K562 (cell line): Measurements from ENCODE around the gene SLC15A3. TPM values are rescaled to one million over a fixed set of nuclear protein-coding genes. Genes with fewer than 3 reads are reported as not detected.

Experiments
- C11orf30 ChIP-seq: fragments of 450-650 bp; IDR thresholded peaks from 2 replicates; pipeline ENCODE4 v1.6.1; 2016; ENCODE audit warnings: low read depth, mild to moderate bottlenecking
- DPF2 ChIP-seq: fragments of 450-650 bp; IDR thresholded peaks from 2 replicates; pipeline ENCODE4 v1.6.1; 2016
- PHTF2 ChIP-seq: fragments of 250-450 bp; sonication (Bioruptor Pico); IDR thresholded peaks from 2 replicates; pipeline ENCODE4 v1.5.0; 2021; ENCODE audit warnings: mild to moderate bottlenecking
- ZBTB8A ChIP-seq: fragments of 450-650 bp; IDR thresholded peaks from 2 replicates; pipeline ENCODE4 v1.6.1; 2018; ENCODE audit warnings: mild to moderate bottlenecking, moderate library complexity; ENCODE audit not compliant: partially characterized antibody
- ZNF561 ChIP-seq: fragments of 450-650 bp; formaldehyde crosslinking; conservative IDR thresholded peaks from 2 replicates; pipeline ENCODE4 v1.4.0; 2020; ENCODE audit warnings: mild to moderate bottlenecking, moderate library complexity
- polyA plus RNA-seq, 8 experiments: library from polyadenylated mRNA; depleted of rRNA in 4 of 8; stranded (reverse) in 5 of 8; unstranded in 3 of 8; fragments of >200 nt; fragmentation: Nextera tagmentation in 2 of 8; fragmentation: Illumina TruSeq in 1 of 8; extraction: Ambion mirVana in 2 of 8; extraction: Trizol in 1 of 8; gene quantifications; 2 replicates each; pipeline versions ENCODE4 v1.2.1 to v1.2.3, GENCODE V29; 2011 to 2014; ENCODE audit warnings: inconsistent platforms in 1 of 8, missing spikeins in 1 of 8
- total RNA-seq, 7 experiments: library from RNA; depleted of rRNA in 6 of 7; stranded (reverse); fragments of >200 nt in 6 of 7; fragmentation: Illumina TruSeq in 2 of 7; extraction: Trizol in 2 of 7; gene quantifications; 2 replicates each; pipeline versions ENCODE4 v1.2.1 to v1.2.3, GENCODE V29; 2011 to 2021; ENCODE audit warnings: low replicate concordance in 1 of 7
- TF ChIP-seq, protein P1 (sequence below), 2 experiments: fragments of 450-650 bp; IDR thresholded peaks; 2 replicates each; pipeline ENCODE4 v1.6.1; 2016; ENCODE audit warnings: mild to moderate bottlenecking in 2 of 2, borderline replicate concordance in 1 of 2, low read depth in 1 of 2, moderate library complexity in 1 of 2
- TF ChIP-seq, protein P2 (sequence below): fragments of 450-650 bp; IDR thresholded peaks from 2 replicates; pipeline ENCODE4 v1.6.1; 2018; ENCODE audit not compliant: partially characterized antibody
- TF ChIP-seq, protein P3 (sequence below): sonication (generic); formaldehyde crosslinking; IDR thresholded peaks from 2 replicates; pipeline ENCODE4 v1.8.0; 2023; ENCODE audit warnings: missing genetic modification reagents, mild to moderate bottlenecking, borderline replicate concordance

The SLC15A3 gene
- total and polyA plus RNA-seq, 9 of the 15 experiments (the other 6 are each of a cell fraction or from before 2014, with no cell fraction given), result 0.07 to 0.27 TPM; not detected in 7

DNA sequence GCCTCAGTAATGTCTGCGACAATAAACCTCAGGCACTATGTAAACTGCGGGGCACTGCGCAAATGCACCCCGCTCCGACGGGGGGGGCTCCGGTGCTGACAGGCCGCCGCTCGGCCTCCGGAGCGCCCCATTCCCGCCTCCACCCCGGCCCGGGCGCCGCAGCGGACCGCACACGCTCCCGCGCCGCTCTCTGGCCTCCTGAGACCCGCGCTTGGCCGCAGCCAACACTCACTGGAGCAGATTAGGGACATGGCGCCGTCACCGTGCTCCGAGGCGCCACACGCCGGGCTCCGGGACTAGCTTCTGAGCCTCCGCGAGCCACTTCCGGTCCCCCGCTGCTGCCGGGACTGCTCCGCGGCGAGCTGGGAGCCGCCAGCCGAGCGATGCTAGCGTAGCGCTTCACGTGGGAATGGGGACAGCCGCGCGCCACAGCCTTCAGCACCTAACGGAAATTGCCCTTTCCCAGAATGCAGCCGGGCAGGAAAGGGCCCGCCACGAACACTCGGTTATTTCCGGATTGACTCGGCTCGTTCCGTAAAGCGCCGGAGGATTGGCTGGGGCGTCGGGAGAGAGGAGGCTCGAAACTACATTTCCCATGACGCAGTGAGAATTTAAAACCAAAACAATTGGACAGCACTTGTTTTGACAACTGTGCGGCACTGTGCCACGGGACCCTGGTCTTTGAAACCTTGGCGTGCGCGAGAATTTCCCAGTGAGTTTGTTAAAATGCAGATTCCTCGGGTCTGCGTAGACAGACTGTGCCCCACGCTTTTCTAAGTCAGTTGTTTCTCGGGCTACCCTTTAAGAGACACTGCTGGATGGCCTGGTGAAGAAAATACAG is 45.6 kb downstream of the SLC15A3 start, which contains the start of gene PRPF19 (continued):
- TF ChIP-seq, protein P1, sequence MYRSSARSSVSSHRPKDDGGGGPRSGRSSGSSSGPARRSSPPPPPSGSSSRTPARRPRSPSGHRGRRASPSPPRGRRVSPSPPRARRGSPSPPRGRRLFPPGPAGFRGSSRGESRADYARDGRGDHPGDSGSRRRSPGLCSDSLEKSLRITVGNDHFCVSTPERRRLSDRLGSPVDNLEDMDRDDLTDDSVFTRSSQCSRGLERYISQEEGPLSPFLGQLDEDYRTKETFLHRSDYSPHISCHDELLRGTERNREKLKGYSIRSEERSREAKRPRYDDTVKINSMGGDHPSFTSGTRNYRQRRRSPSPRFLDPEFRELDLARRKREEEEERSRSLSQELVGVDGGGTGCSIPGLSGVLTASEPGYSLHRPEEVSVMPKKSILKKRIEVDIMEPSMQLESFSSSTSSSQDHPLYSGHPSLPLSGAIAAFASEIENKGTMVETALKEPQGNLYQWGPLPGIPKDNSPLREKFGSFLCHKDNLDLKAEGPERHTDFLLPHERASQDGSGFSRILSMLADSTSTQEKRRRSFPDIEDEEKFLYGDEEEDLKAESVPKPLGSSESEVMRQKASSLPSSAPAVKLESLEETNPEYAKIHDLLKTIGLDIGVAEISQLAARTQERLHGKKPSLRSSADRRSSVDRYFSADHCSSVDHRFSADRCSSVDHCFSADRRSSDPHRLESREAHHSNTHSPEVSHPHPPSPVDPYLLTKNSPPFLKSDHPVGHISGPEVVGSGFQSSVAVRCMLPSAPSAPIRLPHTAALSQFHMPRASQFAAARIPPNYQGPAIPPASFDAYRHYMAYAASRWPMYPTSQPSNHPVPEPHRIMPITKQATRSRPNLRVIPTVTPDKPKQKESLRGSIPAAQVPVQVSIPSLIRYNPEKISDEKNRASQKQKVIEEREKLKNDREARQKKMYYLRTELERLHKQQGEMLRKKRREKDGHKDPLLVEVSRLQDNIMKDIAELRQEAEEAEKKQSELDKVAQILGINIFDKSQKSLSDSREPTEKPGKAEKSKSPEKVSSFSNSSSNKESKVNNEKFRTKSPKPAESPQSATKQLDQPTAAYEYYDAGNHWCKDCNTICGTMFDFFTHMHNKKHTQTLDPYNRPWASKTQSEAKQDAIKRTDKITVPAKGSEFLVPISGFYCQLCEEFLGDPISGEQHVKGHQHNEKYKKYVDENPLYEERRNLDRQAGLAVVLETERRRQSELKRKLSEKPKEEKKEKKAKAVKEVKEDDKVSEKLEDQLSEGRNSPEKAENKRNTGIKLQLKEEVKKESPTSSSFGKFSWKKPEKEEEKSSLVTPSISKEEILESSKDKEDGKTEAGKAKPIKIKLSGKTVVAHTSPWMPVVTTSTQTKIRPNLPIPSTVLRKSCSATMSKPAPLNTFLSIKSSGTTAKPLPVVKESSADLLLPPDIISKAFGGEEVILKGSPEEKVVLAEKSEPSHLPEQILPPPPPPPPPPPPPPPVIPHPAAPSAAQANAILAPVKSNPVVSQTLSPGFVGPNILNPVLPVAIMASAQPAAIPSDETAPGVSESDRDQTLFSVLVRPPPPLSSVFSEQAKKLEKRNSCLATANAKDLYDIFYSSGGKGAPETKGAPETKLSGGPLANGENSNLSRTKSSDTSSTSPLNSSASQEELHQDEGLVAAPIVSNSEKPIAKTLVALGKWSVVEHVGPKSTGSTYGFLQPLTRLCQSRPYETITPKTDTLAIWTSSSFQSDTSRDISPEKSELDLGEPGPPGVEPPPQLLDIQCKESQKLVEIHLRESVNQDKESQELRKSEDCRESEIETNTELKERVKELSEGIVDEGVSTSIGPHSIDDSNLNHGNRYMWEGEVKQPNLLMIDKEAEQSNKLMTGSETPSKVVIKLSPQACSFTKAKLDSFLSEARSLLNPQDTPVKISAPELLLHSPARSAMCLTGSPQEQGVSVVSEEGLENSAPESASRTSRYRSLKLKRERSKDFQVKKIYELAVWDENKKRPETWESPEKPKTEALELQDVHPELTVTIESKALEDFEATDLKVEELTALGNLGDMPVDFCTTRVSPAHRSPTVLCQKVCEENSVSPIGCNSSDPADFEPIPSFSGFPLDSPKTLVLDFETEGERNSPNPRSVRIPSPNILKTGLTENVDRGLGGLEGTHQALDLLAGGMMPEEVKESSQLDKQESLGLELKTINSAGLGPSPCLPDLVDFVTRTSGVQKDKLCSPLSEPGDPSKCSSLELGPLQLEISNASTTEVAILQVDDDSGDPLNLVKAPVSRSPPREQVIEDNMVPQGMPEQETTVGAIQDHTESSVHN (IDR thresholded peaks at IDR 0.05; ENCODE audit: borderline replicate concordance in 1 of 2, low read depth in 1 of 2), result no peak
- TF ChIP-seq PHTF2 (no peak), ZBTB8A (no peak), DPF2 (no peak), C11orf30 (peak; percentile 74), ZNF561 (CRISPR knock-in tag) (no peak)
- TF ChIP-seq, protein P2, sequence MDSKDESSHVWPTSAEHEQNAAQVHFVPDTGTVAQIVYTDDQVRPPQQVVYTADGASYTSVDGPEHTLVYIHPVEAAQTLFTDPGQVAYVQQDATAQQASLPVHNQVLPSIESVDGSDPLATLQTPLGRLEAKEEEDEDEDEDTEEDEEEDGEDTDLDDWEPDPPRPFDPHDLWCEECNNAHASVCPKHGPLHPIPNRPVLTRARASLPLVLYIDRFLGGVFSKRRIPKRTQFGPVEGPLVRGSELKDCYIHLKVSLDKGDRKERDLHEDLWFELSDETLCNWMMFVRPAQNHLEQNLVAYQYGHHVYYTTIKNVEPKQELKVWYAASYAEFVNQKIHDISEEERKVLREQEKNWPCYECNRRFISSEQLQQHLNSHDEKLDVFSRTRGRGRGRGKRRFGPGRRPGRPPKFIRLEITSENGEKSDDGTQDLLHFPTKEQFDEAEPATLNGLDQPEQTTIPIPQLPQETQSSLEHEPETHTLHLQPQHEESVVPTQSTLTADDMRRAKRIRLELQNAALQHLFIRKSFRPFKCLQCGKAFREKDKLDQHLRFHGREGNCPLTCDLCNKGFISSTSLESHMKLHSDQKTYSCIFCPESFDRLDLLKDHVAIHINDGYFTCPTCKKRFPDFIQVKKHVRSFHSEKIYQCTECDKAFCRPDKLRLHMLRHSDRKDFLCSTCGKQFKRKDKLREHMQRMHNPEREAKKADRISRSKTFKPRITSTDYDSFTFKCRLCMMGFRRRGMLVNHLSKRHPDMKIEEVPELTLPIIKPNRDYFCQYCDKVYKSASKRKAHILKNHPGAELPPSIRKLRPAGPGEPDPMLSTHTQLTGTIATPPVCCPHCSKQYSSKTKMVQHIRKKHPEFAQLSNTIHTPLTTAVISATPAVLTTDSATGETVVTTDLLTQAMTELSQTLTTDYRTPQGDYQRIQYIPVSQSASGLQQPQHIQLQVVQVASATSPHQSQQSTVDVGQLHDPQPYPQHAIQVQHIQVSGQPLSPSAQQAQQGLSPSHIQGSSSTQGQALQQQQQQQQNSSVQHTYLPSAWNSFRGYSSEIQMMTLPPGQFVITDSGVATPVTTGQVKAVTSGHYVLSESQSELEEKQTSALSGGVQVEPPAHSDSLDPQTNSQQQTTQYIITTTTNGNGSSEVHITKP, result no peak
- TF ChIP-seq, protein P3, sequence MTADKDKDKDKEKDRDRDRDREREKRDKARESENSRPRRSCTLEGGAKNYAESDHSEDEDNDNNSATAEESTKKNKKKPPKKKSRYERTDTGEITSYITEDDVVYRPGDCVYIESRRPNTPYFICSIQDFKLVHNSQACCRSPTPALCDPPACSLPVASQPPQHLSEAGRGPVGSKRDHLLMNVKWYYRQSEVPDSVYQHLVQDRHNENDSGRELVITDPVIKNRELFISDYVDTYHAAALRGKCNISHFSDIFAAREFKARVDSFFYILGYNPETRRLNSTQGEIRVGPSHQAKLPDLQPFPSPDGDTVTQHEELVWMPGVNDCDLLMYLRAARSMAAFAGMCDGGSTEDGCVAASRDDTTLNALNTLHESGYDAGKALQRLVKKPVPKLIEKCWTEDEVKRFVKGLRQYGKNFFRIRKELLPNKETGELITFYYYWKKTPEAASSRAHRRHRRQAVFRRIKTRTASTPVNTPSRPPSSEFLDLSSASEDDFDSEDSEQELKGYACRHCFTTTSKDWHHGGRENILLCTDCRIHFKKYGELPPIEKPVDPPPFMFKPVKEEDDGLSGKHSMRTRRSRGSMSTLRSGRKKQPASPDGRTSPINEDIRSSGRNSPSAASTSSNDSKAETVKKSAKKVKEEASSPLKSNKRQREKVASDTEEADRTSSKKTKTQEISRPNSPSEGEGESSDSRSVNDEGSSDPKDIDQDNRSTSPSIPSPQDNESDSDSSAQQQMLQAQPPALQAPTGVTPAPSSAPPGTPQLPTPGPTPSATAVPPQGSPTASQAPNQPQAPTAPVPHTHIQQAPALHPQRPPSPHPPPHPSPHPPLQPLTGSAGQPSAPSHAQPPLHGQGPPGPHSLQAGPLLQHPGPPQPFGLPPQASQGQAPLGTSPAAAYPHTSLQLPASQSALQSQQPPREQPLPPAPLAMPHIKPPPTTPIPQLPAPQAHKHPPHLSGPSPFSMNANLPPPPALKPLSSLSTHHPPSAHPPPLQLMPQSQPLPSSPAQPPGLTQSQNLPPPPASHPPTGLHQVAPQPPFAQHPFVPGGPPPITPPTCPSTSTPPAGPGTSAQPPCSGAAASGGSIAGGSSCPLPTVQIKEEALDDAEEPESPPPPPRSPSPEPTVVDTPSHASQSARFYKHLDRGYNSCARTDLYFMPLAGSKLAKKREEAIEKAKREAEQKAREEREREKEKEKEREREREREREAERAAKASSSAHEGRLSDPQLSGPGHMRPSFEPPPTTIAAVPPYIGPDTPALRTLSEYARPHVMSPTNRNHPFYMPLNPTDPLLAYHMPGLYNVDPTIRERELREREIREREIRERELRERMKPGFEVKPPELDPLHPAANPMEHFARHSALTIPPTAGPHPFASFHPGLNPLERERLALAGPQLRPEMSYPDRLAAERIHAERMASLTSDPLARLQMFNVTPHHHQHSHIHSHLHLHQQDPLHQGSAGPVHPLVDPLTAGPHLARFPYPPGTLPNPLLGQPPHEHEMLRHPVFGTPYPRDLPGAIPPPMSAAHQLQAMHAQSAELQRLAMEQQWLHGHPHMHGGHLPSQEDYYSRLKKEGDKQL (CRISPR knock-in tag), result 0 out of 2 replicates have a peak, but pooled peaks have one; percentile 79
